GM06990 (cell line): ENCODE data around the gene TAB3.

Source experiments
- DNase-seq: peaks from one replicate; pipeline ENCODE4 v3.0.0-alpha.2; 2011; ENCODE audit not compliant: insufficient read length; ENCODE audit errors: extremely low read depth
- H3K27me3 ChIP-seq: replicated peaks from 2 replicates; pipeline ENCODE4 v1.6.0; 2011; ENCODE audit warnings: low read length; ENCODE audit not compliant: control insufficient read depth, insufficient read depth
- H3K36me3 ChIP-seq: 2 replicates; pipeline ENCODE4 v1.5.1; 2011; ENCODE audit warnings: low read length; ENCODE audit not compliant: control insufficient read depth, insufficient read depth
- H3K4me3 ChIP-seq: replicated peaks from 2 replicates; pipeline ENCODE4 v1.5.1; 2011; ENCODE audit warnings: low read depth, mild to moderate bottlenecking, control low read depth, low read length
- CTCF ChIP-seq: IDR thresholded peaks from 2 replicates; pipeline ENCODE4 v1.5.1; 2011; ENCODE audit warnings: low read length, control low read depth, mild to moderate bottlenecking, inconsistent platforms; ENCODE audit not compliant: insufficient read depth, poor library complexity, severe bottlenecking

The TAB3 gene

DNA sequence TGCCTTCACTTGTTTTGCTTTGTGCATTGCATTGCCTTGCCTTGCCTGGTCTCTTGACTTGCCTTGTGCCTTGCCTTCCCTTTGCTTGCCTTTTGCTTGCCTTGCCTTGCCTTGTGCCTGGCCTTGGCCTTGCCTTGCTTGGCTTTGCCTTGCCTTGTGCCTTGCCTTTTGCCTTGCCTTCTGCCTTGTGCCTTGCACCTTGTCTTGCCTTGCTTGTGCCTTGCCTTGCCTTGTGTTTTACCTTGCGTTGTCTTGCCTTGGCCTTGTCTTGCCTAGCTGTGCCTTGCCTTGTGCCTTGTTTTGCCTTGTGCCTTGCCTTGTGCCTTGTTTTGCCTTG, 95.3 kb downstream of the TAB3 start:
- Histone ChIP-seq H3K27me3 (no peaks in the 10 kb centered on the region), H3K4me3 (no peak overlapping the region), H3K36me3 (no peaks in the 10 kb centered on the region)
- no peak for TF ChIP-seq CTCF
- DNase-seq = no peak

DNA sequence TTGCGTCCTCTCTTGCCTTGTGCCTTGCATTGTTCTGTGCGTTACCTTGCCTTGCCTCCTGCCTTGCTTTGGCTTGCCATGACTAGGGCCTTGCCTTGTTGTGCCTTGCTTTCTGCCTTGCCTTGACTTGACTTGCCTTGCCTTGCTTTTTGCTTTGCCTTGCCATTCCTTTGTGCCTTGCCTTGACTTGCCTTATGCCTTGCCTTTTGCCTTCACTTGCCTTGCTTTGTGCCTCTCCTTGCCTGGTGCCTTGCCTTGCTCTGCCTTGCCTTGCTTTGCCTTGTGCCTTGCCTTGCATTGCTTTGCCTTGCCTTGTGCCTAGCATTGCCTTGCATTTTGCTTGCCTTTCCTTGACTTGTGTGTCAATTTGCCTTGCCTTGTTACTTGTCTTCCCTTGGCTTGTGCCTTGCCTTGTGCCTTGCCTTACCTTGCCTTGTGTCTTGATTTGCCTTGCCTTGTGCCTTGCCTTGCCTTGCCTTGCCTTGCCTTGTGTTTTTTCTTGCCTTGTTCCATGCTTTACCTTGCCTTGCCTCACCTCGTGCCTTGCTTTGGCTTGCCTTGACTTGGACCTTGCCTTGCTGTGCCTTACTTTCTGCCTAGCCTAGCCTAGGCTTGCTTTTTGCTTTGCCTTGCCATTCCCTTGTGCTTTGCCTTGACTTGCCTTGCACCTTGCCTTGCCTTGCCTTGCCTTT, 95.8 kb downstream of the TAB3 start:
- Histone ChIP-seq H3K4me3 (no peak overlapping the region), H3K36me3 (no peaks in the 10 kb centered on the region), H3K27me3 (no peaks in the 10 kb centered on the region)
- DNase-seq = no peak
- no peak for TF ChIP-seq CTCF

GRCh38 chrX:30791296-30792278, 97.5 kb downstream of the TAB3 start:
- DNase-seq = no peak
- H3K27me3 ChIP-seq = no peaks in the 10 kb centered on the region
- TF ChIP-seq CTCF = no peak

DNA sequence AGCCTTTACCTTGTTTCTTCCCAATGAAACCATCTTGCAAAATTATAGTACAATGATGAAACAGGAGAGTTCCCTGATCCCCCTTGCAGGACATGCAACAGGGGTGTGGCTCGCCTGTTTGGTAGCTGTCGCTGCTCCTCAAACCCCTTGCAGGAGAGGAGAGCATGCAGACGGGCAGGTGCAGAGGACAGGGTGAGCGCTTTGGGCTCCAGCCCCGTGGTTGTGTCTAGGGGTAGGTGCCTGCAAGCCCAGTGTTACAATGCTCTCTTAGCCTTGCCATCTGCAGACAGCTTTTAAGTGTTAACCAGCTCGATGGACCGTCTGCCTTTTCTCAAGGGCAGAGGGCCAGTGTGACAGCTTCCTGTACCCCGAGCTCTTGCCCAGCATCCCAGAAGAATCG, 102.0 kb downstream of the TAB3 start:
- no peak for DNase-seq
- TF ChIP-seq CTCF = no peak
- H3K27me3 ChIP-seq = no peaks in the 10 kb centered on the region
- no peak overlapping the region for H3K4me3 ChIP-seq
- no peaks in the 10 kb centered on the region for H3K36me3 ChIP-seq

More at GRCh38 chrX:30791296-30792278, 97.5 kb downstream of the TAB3 start:
- Histone ChIP-seq H3K36me3 (no peaks in the 10 kb centered on the region), H3K4me3 (no peak overlapping the region)

DNA sequence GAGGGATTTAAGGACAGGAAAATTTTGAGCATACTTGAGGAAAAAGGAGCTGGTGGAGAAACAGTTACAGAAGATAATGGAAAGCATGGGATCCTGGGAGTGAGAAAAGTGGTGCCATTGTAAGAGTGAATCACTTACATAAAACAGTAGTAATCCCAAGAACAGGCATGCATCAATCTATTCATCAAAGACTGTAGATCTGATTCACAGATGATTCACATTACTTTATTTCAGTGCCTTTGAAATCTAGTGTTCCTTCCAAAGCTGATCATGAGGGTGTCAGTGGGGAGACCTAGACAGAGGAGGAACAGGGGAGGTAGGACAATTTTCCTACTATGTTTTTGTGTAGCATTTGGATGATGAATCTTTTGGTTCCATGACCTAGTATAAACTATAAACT, 102.7 kb downstream of the TAB3 start:
- Histone ChIP-seq H3K27me3 (no peaks in the 10 kb centered on the region), H3K4me3 (no peak overlapping the region), H3K36me3 (no peaks in the 10 kb centered on the region)
- no peak for DNase-seq
- TF ChIP-seq CTCF = no peak
